ENCODE measurements around the gene TMEM242. TPM values are rescaled to one million over a fixed set of nuclear protein-coding genes. Genes with fewer than 3 reads are reported as not detected.

TMEM242 gene
- polyA plus RNA-seq, 1 donor from 2014 or later: 17.6 TPM

GRCh38 chr6:157284738-157285421 is 38.4 kb downstream of the TMEM242 start:
- no peaks in the 10 kb centered on the region for H3K27me3 ChIP-seq (ENCODE audit: insufficient read depth, low read depth, low read length)
- H3F3A ChIP-seq (ENCODE audit: insufficient read depth, low read length, poor library complexity, severe bottlenecking): no peaks in the 10 kb centered on the region
- H3K36me3 ChIP-seq (ENCODE audit: insufficient read depth, low read length): no peaks in the 10 kb centered on the region
- H3K9ac ChIP-seq (ENCODE audit: low read length): no peak overlapping the region
- H3K9me3 ChIP-seq (ENCODE audit: low read length): no peaks in the 10 kb centered on the region
- H3K4me3 ChIP-seq (ENCODE audit: low read length): no peak overlapping the region
- H3K4me2 ChIP-seq (ENCODE audit: low read length): no peak overlapping the region
- H3K27ac ChIP-seq (ENCODE audit: low read length): no peak overlapping the region
- no peak for TF ChIP-seq EP300 (conservative IDR thresholded peaks at IDR 0.05; ENCODE audit: poor library complexity, severe bottlenecking)
- no peak for TF ChIP-seq EZH2 (IDR thresholded peaks at IDR 0.05; ENCODE audit: borderline replicate concordance, insufficient read depth, low read length, poor library complexity, severe bottlenecking)
- TF ChIP-seq SMC3 (conservative IDR thresholded peaks at IDR 0.05; ENCODE audit: poor library complexity): no peak
- no peak for TF ChIP-seq TAF1 (IDR thresholded peaks at IDR 0.05; ENCODE audit: low read depth)
- no peak for TF ChIP-seq RAD21 (conservative IDR thresholded peaks at IDR 0.05)
- no peak for TF ChIP-seq POLR2AphosphoS5 (IDR thresholded peaks at IDR 0.05)
- TF ChIP-seq CTCF (IDR thresholded peaks at IDR 0.05; ENCODE audit: poor library complexity, severe bottlenecking): no peak
- no peak for TF ChIP-seq REST (IDR thresholded peaks at IDR 0.05; ENCODE audit: borderline replicate concordance)
- no peak for TF ChIP-seq MXI1 (conservative IDR thresholded peaks at IDR 0.05; ENCODE audit: poor library complexity, severe bottlenecking)
- no peak overlapping the region for H2AFZ ChIP-seq (ENCODE audit: low read depth, low read length)
- no peaks in the 10 kb centered on the region for H3K9me2 ChIP-seq (ENCODE audit: insufficient read depth, low read length)
- H3K79me2 ChIP-seq (replicated peaks; ENCODE audit: insufficient read depth, low read length): no peaks in the 10 kb centered on the region
- H4K20me1 ChIP-seq (ENCODE audit: insufficient read depth): no peaks in the 10 kb centered on the region

GRCh38 chr6:157283900-157284737 is 39.2 kb downstream of the TMEM242 start:
- H3K9me2 ChIP-seq (ENCODE audit: insufficient read depth, low read length): no peaks in the 10 kb centered on the region
- no peaks in the 10 kb centered on the region for H4K20me1 ChIP-seq (ENCODE audit: insufficient read depth)
- TF ChIP-seq POLR2AphosphoS5 (IDR thresholded peaks at IDR 0.05) (no peak), MXI1 (conservative IDR thresholded peaks at IDR 0.05; ENCODE audit: poor library complexity, severe bottlenecking) (no peak), EP300 (conservative IDR thresholded peaks at IDR 0.05; ENCODE audit: poor library complexity, severe bottlenecking) (no peak), SMC3 (conservative IDR thresholded peaks at IDR 0.05; ENCODE audit: poor library complexity) (no peak), TAF1 (IDR thresholded peaks at IDR 0.05; ENCODE audit: low read depth) (no peak), RAD21 (conservative IDR thresholded peaks at IDR 0.05) (no peak), REST (IDR thresholded peaks at IDR 0.05; ENCODE audit: borderline replicate concordance) (no peak), CTCF (IDR thresholded peaks at IDR 0.05; ENCODE audit: poor library complexity, severe bottlenecking) (no peak), EZH2 (IDR thresholded peaks at IDR 0.05; ENCODE audit: borderline replicate concordance, insufficient read depth, low read length, poor library complexity, severe bottlenecking) (no peak)
- H3K79me2 ChIP-seq (replicated peaks; ENCODE audit: insufficient read depth, low read length): no peaks in the 10 kb centered on the region
- no peak overlapping the region for H3K4me2 ChIP-seq (ENCODE audit: low read length)
- no peaks in the 10 kb centered on the region for H3K9me3 ChIP-seq (ENCODE audit: low read length)
- no peaks in the 10 kb centered on the region for H3K27me3 ChIP-seq (ENCODE audit: insufficient read depth, low read depth, low read length)
- no peaks in the 10 kb centered on the region for H3F3A ChIP-seq (ENCODE audit: insufficient read depth, low read length, poor library complexity, severe bottlenecking)
- H3K36me3 ChIP-seq (ENCODE audit: insufficient read depth, low read length): no peaks in the 10 kb centered on the region
- no peak overlapping the region for H2AFZ ChIP-seq (ENCODE audit: low read depth, low read length)
- no peak overlapping the region for H3K4me3 ChIP-seq (ENCODE audit: low read length)
- H3K9ac ChIP-seq (ENCODE audit: low read length): no peak overlapping the region
- no peak overlapping the region for H3K27ac ChIP-seq (ENCODE audit: low read length)
